GM21447 (cell line): ENCODE data around the gene ARCN1.

Experiments used
- ATAC-seq: cut with Tn5 transposase; IDR thresholded peaks from one replicate; pipeline ENCODE4 v1.9.1; 2021; ENCODE audit not compliant: unreplicated experiment

ARCN1 gene

GRCh38 chr11:118572061-118572980 is at the start of gene ARCN1:
Gene ARCN1 (plus strand): TSS chr11:118572409. CDS start chr11:118572548, 139 bp downstream.
- peak; percentile 66 for ATAC-seq

- ATAC-seq: no peak
These were observed 49.6 kb upstream of the ARCN1 start for GRCh38 chr11:118522571-118523072.

- no peak for ATAC-seq
These were observed 47.9 kb upstream of the ARCN1 start for GRCh38 chr11:118524356-118524755.

GRCh38 chr11:118524757-118525470 is 47.3 kb upstream of the ARCN1 start:
- no peak for ATAC-seq

- no peak for ATAC-seq
These were observed 45.5 kb upstream of the ARCN1 start for GRCh38 chr11:118526688-118527087.

GRCh38 chr11:118527109-118527508 is 45.1 kb upstream of the ARCN1 start, which contains the start of gene TTC36:
Gene TTC36 (plus strand): TSS chr11:118527474. CDS start chr11:118527495, 21 bp downstream.
- no peak for ATAC-seq

GRCh38 chr11:118528511-118528910 is 43.7 kb upstream of the ARCN1 start:
- no peak for ATAC-seq

GRCh38 chr11:118529584-118530175 is 42.5 kb upstream of the ARCN1 start:
- ATAC-seq: no peak

GRCh38 chr11:118530180-118530682 is 42.0 kb upstream of the ARCN1 start:
- ATAC-seq: no peak

GRCh38 chr11:118530683-118531596 is 41.3 kb upstream of the ARCN1 start, which contains the start of gene TMEM25:
Gene TMEM25 (plus strand): TSS chr11:118531192. CDS start chr11:118531802, 610 bp downstream.
- ATAC-seq: peak; percentile 73

GRCh38 chr11:118531597-118532084 is 40.6 kb upstream of the ARCN1 start:
- no peak for ATAC-seq

GRCh38 chr11:118532091-118532490 is 40.1 kb upstream of the ARCN1 start:
- ATAC-seq: no peak

GRCh38 chr11:118532852-118533768 is 39.1 kb upstream of the ARCN1 start:
- no peak for ATAC-seq

GRCh38 chr11:118533769-118534729 is 38.2 kb upstream of the ARCN1 start:
- ATAC-seq: no peak

- ATAC-seq: no peak
These were observed 36.9 kb upstream of the ARCN1 start for GRCh38 chr11:118535261-118535660.

GRCh38 chr11:118536726-118537125 is 35.5 kb upstream of the ARCN1 start:
- ATAC-seq: no peak

- ATAC-seq: no peak
These were observed 34.7 kb upstream of the ARCN1 start for GRCh38 chr11:118537409-118537980.
